Spleen (tissue), 11 donors: ENCODE measurements around the gene SCFD2. TPM values are rescaled to one million over a fixed set of nuclear protein-coding genes. Genes with fewer than 3 reads are reported as not detected.

Experiments
- DNase-seq: peaks from one replicate; pipeline ENCODE4 v3.0.0-alpha.2; 2020
- H3K27ac ChIP-seq, 8 donors: fragments of 200-600 bp; sonication (generic) in 7 of 8; 1 replicate in 4 of 8; 2 replicates in 4 of 8; pipeline versions ENCODE4 v1.5.0 to v1.8.0; 2016 to 2021; ENCODE audit warnings: inconsistent platforms in 4 of 8, mild to moderate bottlenecking in 4 of 8, moderate library complexity in 1 of 8
- H3K27me3 ChIP-seq, 7 donors: fragments of 200-600 bp; sonication (generic) in 6 of 7; replicated peaks in 1 of 7; 1 replicate in 4 of 7; 2 replicates in 3 of 7; pipeline versions ENCODE4 v1.5.0 to v1.8.0; 2016 to 2021; ENCODE audit warnings: inconsistent platforms in 3 of 7, mild to moderate bottlenecking in 1 of 7
- H3K36me3 ChIP-seq, 6 donors: fragments of 200-600 bp; sonication (generic) in 5 of 6; 1 replicate in 4 of 6; 2 replicates in 2 of 6; pipeline versions ENCODE4 v1.5.0 to v1.8.0; 2016 to 2021; ENCODE audit warnings: inconsistent platforms in 2 of 6
- H3K4me1 ChIP-seq, 6 donors: fragments of 200-600 bp; sonication (generic) in 5 of 6; 1 replicate in 3 of 6; 2 replicates in 3 of 6; pipeline versions ENCODE4 v1.5.0 to v1.8.0; 2016 to 2021; ENCODE audit warnings: inconsistent platforms in 3 of 6
- H3K4me3 ChIP-seq, 8 donors: fragments of 200-600 bp; sonication (generic) in 7 of 8; 1 replicate in 4 of 8; 2 replicates in 4 of 8; pipeline versions ENCODE4 v1.5.0 to v1.8.0; 2016 to 2021; ENCODE audit warnings: inconsistent platforms in 4 of 8, mild to moderate bottlenecking in 4 of 8, moderate library complexity in 2 of 8
- H3K9me3 ChIP-seq, 8 donors: fragments of 200-600 bp; sonication (generic) in 7 of 8; 1 replicate in 4 of 8; 2 replicates in 4 of 8; pipeline versions ENCODE4 v1.5.0 to v1.8.0; 2016 to 2021; ENCODE audit warnings: inconsistent platforms in 4 of 8
- CTCF ChIP-seq, 11 experiments: fragments of 200-600 bp in 7 of 11; fragments of 450-650 bp in 4 of 11; sonication (generic) in 4 of 11; IDR thresholded peaks in 8 of 11; conservative IDR thresholded peaks in 3 of 11; 1 replicate in 7 of 11; 2 replicates in 4 of 11; pipeline versions ENCODE4 v1.4.0 to v1.8.0; 2016 to 2021; ENCODE audit warnings: antibody characterized with exemption in 11 of 11, inconsistent platforms in 4 of 11, mild to moderate bottlenecking in 1 of 11
- POLR2A ChIP-seq, 3 donors: fragments of 450-650 bp; IDR thresholded peaks; one replicate each; pipeline ENCODE4 v1.5.1; 2017; ENCODE audit warnings: antibody characterized with exemption in 3 of 3, mild to moderate bottlenecking in 1 of 3
- POLR2AphosphoS5 ChIP-seq, 3 donors: sonication (generic); formaldehyde crosslinking; IDR thresholded peaks; one replicate each; pipeline ENCODE4 v1.5.1; 2017; ENCODE audit warnings: antibody characterized with exemption in 3 of 3
- WGBS, 5 donors: extraction: QIAGEN DNeasy Blood & Tissue Kit in 3 of 5; methylation state at CpG; one replicate each; pipeline versions ENCODE4 v1.1.5 to v1.1.7; 2013 to 2018; 5-methylcytosine and 5-hydroxymethylcytosine counted together
- intact Hi-C: fragments of 100-400 bp; cut with DNase I; formaldehyde crosslinking; loops from one replicate; pipeline ENCODE4 v1.15.0; 2023; ENCODE audit warnings: low total_unique reads
- polyA plus RNA-seq, 3 donors: library from polyadenylated mRNA; stranded (reverse); fragments of 200-250 nt; gene quantifications; one replicate each; pipeline ENCODE4 v1.2.1, GENCODE V29; 2013
- total RNA-seq, 7 donors: library from RNA; depleted of rRNA in 3 of 7; stranded (reverse); fragments of >200 nt in 3 of 7; fragmentation: NEBNext Ultra II Directional in 4 of 7; extraction: Animal tissue kit (Norgen Biotek cat#: 25700) in 4 of 7; gene quantifications; one replicate each; pipeline versions ENCODE4 v1.1.0 to v1.2.1, GENCODE V29; 2016 to 2021
- donor health status: healthy with polysubstance abuse.
- donor health status: DM: no; HTN: no; CAD: no; lungs with moderate emphysema.
- donor health status: DM: no; HTN: no; CAD: no.
- donor health status: Bipolar disorder and iron deficiency.
- donor health status: healthy.
- donor health status: DM: no; HTN: no; CAD: no.
- donor health status: DM: yes; HTN: yes; CAD: no.

SCFD2 gene
- total and polyA plus RNA-seq, 10 donors: 3.6 to 42.1 (median 21.1) TPM

GRCh38 chr4:52964011-52964410 lies 401.9 kb downstream of the SCFD2 start:
- no peak overlapping the region for H3K4me3 ChIP-seq
- intact Hi-C loops: no loop called here
- no peaks in the 10 kb centered on the region for H3K9me3 ChIP-seq
- DNase-seq: no peak
- H3K4me1 ChIP-seq: peaks cover 0 to 5% (median 0%) of the 10 kb centered on the region in 6 donors
- H3K36me3 ChIP-seq: no peaks in the 10 kb centered on the region
- no peak overlapping the region for H3K27ac ChIP-seq
- no peaks in the 10 kb centered on the region for H3K27me3 ChIP-seq
- TF ChIP-seq CTCF (IDR thresholded peaks at IDR 0.05 in 8 of 11, conservative IDR thresholded peaks at IDR 0.05 in 3 of 11) (no peak), POLR2A (IDR thresholded peaks at IDR 0.05) (no peak), POLR2AphosphoS5 (IDR thresholded peaks at IDR 0.05) (no peak)

GRCh38 chr4:52962721-52963120 lies 403.1 kb downstream of the SCFD2 start:
- Histone ChIP-seq H3K4me1 (peaks cover 0 to 5% (median 0%) of the 10 kb centered on the region in 6 donors), H3K36me3 (no peaks in the 10 kb centered on the region), H3K27ac (no peak overlapping the region), H3K27me3 (no peaks in the 10 kb centered on the region), H3K9me3 (no peaks in the 10 kb centered on the region), H3K4me3 (no peak overlapping the region)
- DNase-seq: no peak
- TF ChIP-seq POLR2AphosphoS5 (IDR thresholded peaks at IDR 0.05): no peak
- TF ChIP-seq POLR2A (IDR thresholded peaks at IDR 0.05): no peak
- TF ChIP-seq CTCF (IDR thresholded peaks at IDR 0.05 in 8 of 11, conservative IDR thresholded peaks at IDR 0.05 in 3 of 11): no peak
- WGBS, 5 donors: 88 to 95% (median 90%) methylated on average over 3 of the region's 3 CpGs
- intact Hi-C loops: no loop called here

GRCh38 chr4:52961666-52962412 lies 404.0 kb downstream of the SCFD2 start:
- Histone ChIP-seq H3K9me3 (no peaks in the 10 kb centered on the region), H3K27ac (peak overlapping the region in 1 of 8 donors; percentile 56), H3K27me3 (no peaks in the 10 kb centered on the region), H3K36me3 (no peaks in the 10 kb centered on the region), H3K4me3 (no peak overlapping the region), H3K4me1 (peaks cover 0 to 5% (median 0%) of the 10 kb centered on the region in 6 donors)
- intact Hi-C loops: no loop called here
- WGBS, 5 donors: 77 to 88% (median 84%) methylated on average over 3 of the region's 3 CpGs
- TF ChIP-seq POLR2A (IDR thresholded peaks at IDR 0.05) (no peak), CTCF (IDR thresholded peaks at IDR 0.05 in 8 of 11, conservative IDR thresholded peaks at IDR 0.05 in 3 of 11) (no peak), POLR2AphosphoS5 (IDR thresholded peaks at IDR 0.05) (no peak)
- no peak for DNase-seq

- DNase-seq: no peak
- no peaks in the 10 kb centered on the region for H3K9me3 ChIP-seq
- no peak for TF ChIP-seq CTCF (IDR thresholded peaks at IDR 0.05 in 8 of 11, conservative IDR thresholded peaks at IDR 0.05 in 3 of 11)
- no peak for TF ChIP-seq POLR2AphosphoS5 (IDR thresholded peaks at IDR 0.05)
- TF ChIP-seq POLR2A (IDR thresholded peaks at IDR 0.05): no peak
- intact Hi-C loops: no loop called here
- 82 to 95% (median 91%) methylated on average over 3 of the region's 3 CpGs for WGBS, 5 donors
- H3K4me1 ChIP-seq: peaks cover 0 to 5% (median 0%) of the 10 kb centered on the region in 6 donors
- H3K27ac ChIP-seq: peak overlapping the region in 4 of 8 donors; percentile 27 to 56 (median 36)
- no peak overlapping the region for H3K4me3 ChIP-seq
- no peaks in the 10 kb centered on the region for H3K27me3 ChIP-seq
- no peaks in the 10 kb centered on the region for H3K36me3 ChIP-seq
Observed at GRCh38 chr4:52959541-52959940, 406.3 kb downstream of the SCFD2 start.
